Left lung (tissue), 10 donors: ENCODE data around the gene C1orf115. TPM values are rescaled to one million over a fixed set of nuclear protein-coding genes. Genes with fewer than 3 reads are reported as not detected.

Experiments used
- ATAC-seq: fragments of 200-7000 bp; cut with Tn5 transposase; one replicate; pipeline ENCODE4 v1.9.1; 2020; ENCODE audit warnings: moderate library complexity
- DNase-seq, 4 donors: peaks; one replicate each; pipeline ENCODE4 v3.0.0-alpha.2; 2013 to 2020
- H3K27ac ChIP-seq, 2 donors: fragments of 200-600 bp; sonication (generic) in 1 of 2; one replicate each; pipeline versions ENCODE4 v1.5.0 to v1.8.0; 2020 to 2021
- H3K27me3 ChIP-seq, 2 donors: fragments of 200-600 bp; sonication (generic) in 1 of 2; one replicate each; pipeline versions ENCODE4 v1.5.0 to v1.8.0; 2020 to 2021
- H3K36me3 ChIP-seq, 2 donors: fragments of 200-600 bp; sonication (generic) in 1 of 2; one replicate each; pipeline versions ENCODE4 v1.5.0 to v1.8.0; 2020 to 2021
- H3K4me1 ChIP-seq, 2 donors: fragments of 200-600 bp; one replicate each; pipeline ENCODE4 v1.8.0; 2021
- H3K4me3 ChIP-seq, 2 donors: fragments of 200-600 bp; sonication (generic) in 1 of 2; one replicate each; pipeline versions ENCODE4 v1.5.0 to v1.8.0; 2020 to 2021; ENCODE audit warnings: mild to moderate bottlenecking in 1 of 2
- H3K9me3 ChIP-seq, 2 donors: fragments of 200-600 bp; sonication (generic) in 1 of 2; one replicate each; pipeline versions ENCODE4 v1.5.0 to v1.8.0; 2020 to 2021
- CTCF ChIP-seq, 2 donors: fragments of 200-600 bp; sonication (generic) in 1 of 2; IDR thresholded peaks; one replicate each; pipeline versions ENCODE4 v1.5.0 to v1.8.0; 2021; ENCODE audit warnings: antibody characterized with exemption in 2 of 2
- intact Hi-C, 2 donors: fragments of 100-400 bp; cut with DNase I; formaldehyde crosslinking; loops; one replicate each; pipeline versions ENCODE4 v1.11.2 to v1.14.2; 2022
- polyA plus RNA-seq, 6 donors: library from polyadenylated mRNA; unstranded; fragments of 120-200 nt; gene quantifications; one replicate each; pipeline ENCODE4 v1.2.1, GENCODE V29; 2013; ENCODE audit not compliant: insufficient read length in 6 of 6
- total RNA-seq, 2 donors: library from RNA; stranded (reverse); fragmentation: NEBNext Ultra II Directional; extraction: Animal tissue kit (Norgen Biotek cat#: 25700); gene quantifications; one replicate each; pipeline ENCODE4 v1.2.1, GENCODE V29; 2021
- donor health status: DM: no; HTN: yes; CAD: no.
- donor health status: DM: no; HTN: no; CAD: no.

The C1orf115 gene
- total and polyA plus RNA-seq, 8 donors: 13.1 to 25.0 (median 19.0) TPM

DNA sequence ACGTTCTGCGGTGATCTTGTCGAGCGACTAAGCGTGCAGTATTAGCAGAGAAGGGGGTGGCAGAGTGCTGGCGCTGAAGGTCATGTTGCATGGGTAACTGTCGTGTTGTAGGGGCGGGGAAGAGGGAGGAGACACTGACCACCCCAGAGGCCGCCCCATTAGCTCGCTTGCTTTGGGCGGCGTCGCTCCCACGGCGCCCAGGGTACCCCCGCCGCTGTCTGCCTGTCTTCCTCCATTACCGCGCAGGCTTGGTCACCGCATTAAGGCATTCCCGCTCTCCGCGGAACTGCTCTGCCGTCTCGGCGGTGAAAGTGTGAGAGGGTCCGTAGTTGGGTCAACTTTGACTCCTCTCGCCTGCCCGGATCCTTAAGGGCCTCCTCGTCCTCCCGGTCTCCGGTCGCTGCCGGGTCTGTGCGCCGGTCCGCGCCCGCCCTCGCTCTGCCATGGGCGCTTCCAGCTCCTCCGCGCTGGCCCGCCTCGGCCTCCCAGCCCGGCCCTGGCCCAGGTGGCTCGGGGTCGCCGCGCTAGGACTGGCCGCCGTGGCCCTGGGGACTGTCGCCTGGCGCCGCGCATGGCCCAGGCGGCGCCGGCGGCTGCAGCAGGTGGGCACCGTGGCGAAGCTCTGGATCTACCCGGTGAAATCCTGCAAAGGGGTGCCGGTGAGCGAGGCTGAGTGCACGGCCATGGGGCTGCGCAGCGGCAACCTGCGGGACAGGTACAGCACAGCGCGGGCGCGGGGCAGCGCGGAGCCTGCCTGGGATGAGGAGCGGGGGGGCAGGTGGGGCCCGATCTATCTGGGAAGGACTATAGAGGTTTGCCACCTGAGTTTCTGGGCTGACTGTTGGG lies 58.1 kb downstream of the C1orf115 start, which contains the start of gene MTARC2:
Gene MTARC2, plus strand, starts transcription at position 234 of the 846 bp plus-strand sequence. Its CDS starts 210 bp downstream, at position 444.
- TF ChIP-seq CTCF (IDR thresholded peaks at IDR 0.05): no peak
- Histone ChIP-seq H3K9me3 (no peaks in the 10 kb centered on the region), H3K27me3 (peaks cover 0 to 24% of the 10 kb centered on the region in 2 donors), H3K36me3 (no peaks in the 10 kb centered on the region), H3K27ac (peak within 1 kb of the TSS; percentile 84 to 91), H3K4me1 (peaks cover 12 to 40% of the 10 kb centered on the region in 2 donors), H3K4me3 (peak within 1 kb of the TSS; percentile 65 to 66)
- DNase-seq: peak; percentile 87 to 92 (median 90)
- intact Hi-C loops: no loop called here
- peak; percentile 94 for ATAC-seq

Other genes starting within 250 kb of the C1orf115 start
- 1 to 10 TPM; 3.1 to 4.3 TPM for gene MARK1, start 162.2 kb upstream of the C1orf115 start, total RNA-seq
- 1 to 10 TPM; 7.6 to 9.7 (median 9.0) TPM for gene MARK1, start 162.2 kb upstream of the C1orf115 start, polyA plus RNA-seq
- 10 to 100 TPM; 41.2 to 45.8 TPM for gene MTARC2, start 58.0 kb downstream of the C1orf115 start, total RNA-seq
- 10 to 100 TPM; 70.1 to 84.3 (median 81.2) TPM for gene MTARC2, start 58.0 kb downstream of the C1orf115 start, polyA plus RNA-seq
- 10 to 100 TPM; 33.5 to 38.6 TPM for gene MTARC1, start 96.5 kb downstream of the C1orf115 start, total RNA-seq
- 10 to 100 TPM; 20.5 to 27.3 (median 21.6) TPM for gene MTARC1, start 96.5 kb downstream of the C1orf115 start, polyA plus RNA-seq
- 10 to 100 TPM; 15.4 to 22.6 TPM for gene HLX, start 189.1 kb downstream of the C1orf115 start, total RNA-seq
- 10 to 100 TPM; 37.5 to 68.9 (median 48.7) TPM for gene HLX, start 189.1 kb downstream of the C1orf115 start, polyA plus RNA-seq